CD14-positive monocyte (primary cell): ENCODE data around the gene AFF1. TPM values are rescaled to one million over a fixed set of nuclear protein-coding genes. Genes with fewer than 3 reads are reported as not detected.

Source experiments
- DNase-seq, 3 donors: peaks; one replicate each; pipeline ENCODE4 v3.0.0-alpha.2; 2011 to 2022
- H2AFZ ChIP-seq: 2 replicates; pipeline ENCODE4 v1.6.0; 2012; ENCODE audit warnings: mild to moderate bottlenecking, low read depth, low read length, inconsistent platforms; ENCODE audit not compliant: insufficient read depth, poor library complexity, severe bottlenecking
- H3K27ac ChIP-seq, 2 donors: 1 replicate in 1 of 2; 2 replicates in 1 of 2; pipeline ENCODE4 v1.5.1; 2012 to 2013; ENCODE audit warnings: low read length in 2 of 2, control low read depth in 1 of 2, inconsistent platforms in 1 of 2, low read depth in 1 of 2, mild to moderate bottlenecking in 1 of 2
- H3K27me3 ChIP-seq, 2 donors: one replicate each; pipeline versions ENCODE4 v1.6.0 to v1.6.1; 2011 to 2013; ENCODE audit warnings: low read length in 2 of 2; ENCODE audit not compliant: control insufficient read depth in 2 of 2, insufficient read depth in 2 of 2
- H3K36me3 ChIP-seq, 2 donors: replicated peaks in 1 of 2; 1 replicate in 1 of 2; 2 replicates in 1 of 2; pipeline versions ENCODE4 v1.5.1 to v1.6.1; 2012 to 2013; ENCODE audit warnings: low read length in 2 of 2, control low read depth in 1 of 2, inconsistent platforms in 1 of 2, mild to moderate bottlenecking in 1 of 2; ENCODE audit not compliant: insufficient read depth in 2 of 2, control insufficient read depth in 1 of 2
- H3K4me1 ChIP-seq, 2 donors: 1 replicate in 1 of 2; 2 replicates in 1 of 2; pipeline versions ENCODE4 v1.5.1 to v1.6.1; 2012 to 2013; ENCODE audit warnings: low read length in 2 of 2, control low read depth in 1 of 2, inconsistent platforms in 1 of 2, mild to moderate bottlenecking in 1 of 2, moderate library complexity in 1 of 2; ENCODE audit not compliant: insufficient read depth in 2 of 2, control insufficient read depth in 1 of 2
- H3K4me2 ChIP-seq: replicated peaks from 2 replicates; pipeline ENCODE3; 2012; ENCODE audit warnings: low read length, moderate library complexity, mild to moderate bottlenecking; ENCODE audit not compliant: poor library complexity, severe bottlenecking; ENCODE audit errors: extremely low read depth
- H3K4me3 ChIP-seq, 3 experiments: fragments of 200-600 bp in 1 of 3; sonication (generic) in 1 of 3; replicated peaks in 1 of 3; 1 replicate in 2 of 3; 2 replicates in 1 of 3; pipeline ENCODE4 v1.5.1; 2011 to 2013; ENCODE audit warnings: low read length in 3 of 3, mild to moderate bottlenecking in 3 of 3, control low read depth in 2 of 3, low read depth in 2 of 3, inconsistent platforms in 1 of 3, moderate library complexity in 1 of 3
- H3K79me2 ChIP-seq: 2 replicates; pipeline ENCODE4 v1.6.0; 2012; ENCODE audit warnings: mild to moderate bottlenecking, control low read depth, inconsistent platforms, low read length, moderate library complexity; ENCODE audit not compliant: insufficient read depth
- H3K9ac ChIP-seq: 2 replicates; pipeline ENCODE4 v1.6.0; 2017; ENCODE audit warnings: low read length, mild to moderate bottlenecking; ENCODE audit not compliant: insufficient read depth, poor library complexity, severe bottlenecking
- H3K9me3 ChIP-seq, 2 donors: replicated peaks in 1 of 2; 1 replicate in 1 of 2; 2 replicates in 1 of 2; pipeline versions ENCODE4 v1.5.1 to v1.6.1; 2012 to 2013; ENCODE audit warnings: low read length in 2 of 2, control low read depth in 1 of 2; ENCODE audit not compliant: control insufficient read depth in 1 of 2, insufficient read depth in 1 of 2
- H4K20me1 ChIP-seq: 2 replicates; pipeline ENCODE4 v1.6.0; 2012; ENCODE audit warnings: mild to moderate bottlenecking, low read length, control low read depth, moderate library complexity; ENCODE audit not compliant: insufficient read depth
- H3K27ac Mint-ChIP-seq, 7 donors: one replicate each; pipeline ENCODE4 v1.8.0; 2020; ENCODE audit warnings: mild to moderate bottlenecking in 7 of 7, mixed read lengths in 7 of 7, moderate library complexity in 6 of 7, inconsistent platforms in 2 of 7
- H3K27me3 Mint-ChIP-seq, 3 donors: one replicate each; pipeline ENCODE4 v1.8.0; 2021 to 2022; ENCODE audit warnings: low read depth in 3 of 3, mild to moderate bottlenecking in 3 of 3, mixed read lengths in 3 of 3, moderate library complexity in 3 of 3, inconsistent platforms in 1 of 3
- H3K36me3 Mint-ChIP-seq, 2 donors: one replicate each; pipeline ENCODE4 v1.8.0; 2020; ENCODE audit warnings: mixed read lengths in 2 of 2, inconsistent platforms in 1 of 2, mild to moderate bottlenecking in 1 of 2
- H3K4me1 Mint-ChIP-seq: one replicate; pipeline ENCODE4 v1.8.0; 2020; ENCODE audit warnings: mild to moderate bottlenecking, mixed read lengths
- H3K4me3 Mint-ChIP-seq, 2 donors: one replicate each; pipeline ENCODE4 v1.8.0; 2020; ENCODE audit warnings: mild to moderate bottlenecking in 2 of 2, mixed read lengths in 2 of 2, moderate library complexity in 1 of 2
- H3K9me3 Mint-ChIP-seq, 7 donors: one replicate each; pipeline ENCODE4 v1.8.0; 2020 to 2022; ENCODE audit warnings: mixed read lengths in 7 of 7, mild to moderate bottlenecking in 6 of 7, moderate library complexity in 6 of 7, inconsistent platforms in 2 of 7
- whole genome bisulfite sequencing: methylation state at CpG from one replicate; pipeline ENCODE4 v1.1.5; 2013; ENCODE audit warnings: missing lambda C conversion rate; ENCODE audit not compliant: insufficient coverage; 5-methylcytosine and 5-hydroxymethylcytosine counted together
- intact Hi-C, 2 donors: fragments of 100-400 bp; cut with micrococcal nuclease; formaldehyde crosslinking; loops; one replicate each; pipeline versions ENCODE4 v1.15.0 to v1.15.1; 2023
- polyA plus RNA-seq, 3 donors: library from polyadenylated mRNA; depleted of rRNA in 1 of 3; unstranded in 2 of 3; stranded (reverse) in 1 of 3; fragments of 300-500 nt in 2 of 3; fragments of >200 nt in 1 of 3; fragmentation: Illumina TruSeq in 2 of 3; gene quantifications; 1 replicate in 2 of 3; 2 replicates in 1 of 3; pipeline ENCODE4 v1.2.3, GENCODE V29; 2012 to 2021
- TF ChIP-seq, protein P1 (sequence below): fragments of 200-600 bp; IDR thresholded peaks from one replicate; pipeline ENCODE4 v1.8.0; 2022; ENCODE audit warnings: antibody characterized with exemption, mild to moderate bottlenecking

AFF1 gene
- polyA plus RNA-seq, 3 donors = 7.5 to 20.9 (median 16.3) TPM

- Mint-ChIP-seq H3K4me1 (peaks cover 35% of the 10 kb centered on the region), H3K27me3 (peaks cover 0 to 2% (median 1%) of the 10 kb centered on the region in 3 donors), H3K36me3 (peaks cover 6 to 8% of the 10 kb centered on the region in 2 donors), H3K27ac (peak overlapping the region in 4 of 7 donors; percentile 5 to 60 (median 40)), H3K9me3 (no peaks in the 10 kb centered on the region), H3K4me3 (no peak overlapping the region)
- DNase-seq = no peak
- Histone ChIP-seq H3K27me3 (no peaks in the 10 kb centered on the region), H3K9me3 (no peaks in the 10 kb centered on the region), H2AFZ (no peak overlapping the region), H3K9ac (no peak overlapping the region), H3K27ac (no peak overlapping the region), H3K79me2 (peaks cover 98% of the 10 kb centered on the region), H3K4me3 (no peak overlapping the region), H3K4me2 (no peak overlapping the region), H3K36me3 (no peaks in the 10 kb centered on the region), H3K4me1 (peaks cover 19% of the 10 kb centered on the region in 2 donors), H4K20me1 (peaks cover 94% of the 10 kb centered on the region)
- WGBS = no CpG with 5 or more reads among the region's 6 CpGs
- intact Hi-C loops = no loop called here
- TF ChIP-seq, protein P1, sequence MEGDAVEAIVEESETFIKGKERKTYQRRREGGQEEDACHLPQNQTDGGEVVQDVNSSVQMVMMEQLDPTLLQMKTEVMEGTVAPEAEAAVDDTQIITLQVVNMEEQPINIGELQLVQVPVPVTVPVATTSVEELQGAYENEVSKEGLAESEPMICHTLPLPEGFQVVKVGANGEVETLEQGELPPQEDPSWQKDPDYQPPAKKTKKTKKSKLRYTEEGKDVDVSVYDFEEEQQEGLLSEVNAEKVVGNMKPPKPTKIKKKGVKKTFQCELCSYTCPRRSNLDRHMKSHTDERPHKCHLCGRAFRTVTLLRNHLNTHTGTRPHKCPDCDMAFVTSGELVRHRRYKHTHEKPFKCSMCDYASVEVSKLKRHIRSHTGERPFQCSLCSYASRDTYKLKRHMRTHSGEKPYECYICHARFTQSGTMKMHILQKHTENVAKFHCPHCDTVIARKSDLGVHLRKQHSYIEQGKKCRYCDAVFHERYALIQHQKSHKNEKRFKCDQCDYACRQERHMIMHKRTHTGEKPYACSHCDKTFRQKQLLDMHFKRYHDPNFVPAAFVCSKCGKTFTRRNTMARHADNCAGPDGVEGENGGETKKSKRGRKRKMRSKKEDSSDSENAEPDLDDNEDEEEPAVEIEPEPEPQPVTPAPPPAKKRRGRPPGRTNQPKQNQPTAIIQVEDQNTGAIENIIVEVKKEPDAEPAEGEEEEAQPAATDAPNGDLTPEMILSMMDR = no peak
Measured at GRCh38 chr4:87025614-87026041, 90.8 kb downstream of the AFF1 start.

- Histone ChIP-seq H2AFZ (no peak overlapping the region), H3K9ac (no peak overlapping the region), H3K4me1 (peaks cover 19 to 24% of the 10 kb centered on the region in 2 donors), H3K79me2 (peaks cover 98% of the 10 kb centered on the region), H4K20me1 (peaks cover 94% of the 10 kb centered on the region), H3K9me3 (no peaks in the 10 kb centered on the region), H3K27ac (peak overlapping the region in 1 of 2 donors; percentile 58), H3K36me3 (no peaks in the 10 kb centered on the region), H3K4me2 (peak overlapping the region; percentile 27), H3K4me3 (no peak overlapping the region), H3K27me3 (no peaks in the 10 kb centered on the region)
- WGBS = 0% methylated on average over 2 of the region's 4 CpGs
- TF ChIP-seq, protein P1 = no peak
- Mint-ChIP-seq H3K9me3 (no peaks in the 10 kb centered on the region), H3K27me3 (peaks cover 0 to 2% (median 1%) of the 10 kb centered on the region in 3 donors), H3K36me3 (peaks cover 6% of the 10 kb centered on the region in 2 donors), H3K27ac (peak overlapping the region in 6 of 7 donors; percentile 14 to 83 (median 41)), H3K4me1 (peaks cover 35% of the 10 kb centered on the region), H3K4me3 (peak overlapping the region in 1 of 2 donors; percentile 51)
- intact Hi-C loops = no loop called here
- DNase-seq = peak; percentile 69 to 87 (median 87)
Measured at GRCh38 chr4:87026800-87027495, 92.1 kb downstream of the AFF1 start.
